Lower leg skin (tissue), 4 donors: ENCODE data around the gene PSMC3IP. TPM values are rescaled to one million over a fixed set of nuclear protein-coding genes. Genes with fewer than 3 reads are reported as not detected.

ENCODE experiments used
- DNase-seq, 2 donors: peaks; one replicate each; pipeline ENCODE4 v3.0.0-alpha.2; 2019; ENCODE audit warnings: low spot score in 2 of 2
- H3K4me3 ChIP-seq: fragments of 200-600 bp; sonication (generic); 2 replicates; pipeline ENCODE4 v1.5.1; 2017; ENCODE audit warnings: mild to moderate bottlenecking, low read depth; ENCODE audit not compliant: poor library complexity, severe bottlenecking
- CTCF ChIP-seq, 3 donors: fragments of 450-650 bp; IDR thresholded peaks; one replicate each; pipeline ENCODE4 v1.5.1; 2016; ENCODE audit warnings: antibody characterized with exemption in 3 of 3, mild to moderate bottlenecking in 3 of 3, moderate library complexity in 2 of 3
- POLR2A ChIP-seq, 2 donors: fragments of 450-650 bp; IDR thresholded peaks; one replicate each; pipeline ENCODE4 v1.6.1; 2016 to 2017; ENCODE audit warnings: antibody characterized with exemption in 2 of 2, mild to moderate bottlenecking in 1 of 2, moderate library complexity in 1 of 2
- WGBS, 2 donors: methylation state at CpG; one replicate each; pipeline ENCODE4 v1.1.5; 2018; 5-methylcytosine and 5-hydroxymethylcytosine counted together
- intact Hi-C: fragments of 100-400 bp; cut with DNase I; formaldehyde crosslinking; loops from one replicate; pipeline ENCODE4 v1.15.0; 2023; ENCODE audit warnings: low total_unique reads
- total RNA-seq, 4 donors: library from RNA; depleted of rRNA; stranded (reverse); fragments of >200 nt; gene quantifications; one replicate each; pipeline ENCODE4 v1.1.0, GENCODE V29; 2016

The PSMC3IP gene
- total RNA-seq, 4 donors from 2014 or later, result 0.67 to 3.6 (median 1.8) TPM

DNA sequence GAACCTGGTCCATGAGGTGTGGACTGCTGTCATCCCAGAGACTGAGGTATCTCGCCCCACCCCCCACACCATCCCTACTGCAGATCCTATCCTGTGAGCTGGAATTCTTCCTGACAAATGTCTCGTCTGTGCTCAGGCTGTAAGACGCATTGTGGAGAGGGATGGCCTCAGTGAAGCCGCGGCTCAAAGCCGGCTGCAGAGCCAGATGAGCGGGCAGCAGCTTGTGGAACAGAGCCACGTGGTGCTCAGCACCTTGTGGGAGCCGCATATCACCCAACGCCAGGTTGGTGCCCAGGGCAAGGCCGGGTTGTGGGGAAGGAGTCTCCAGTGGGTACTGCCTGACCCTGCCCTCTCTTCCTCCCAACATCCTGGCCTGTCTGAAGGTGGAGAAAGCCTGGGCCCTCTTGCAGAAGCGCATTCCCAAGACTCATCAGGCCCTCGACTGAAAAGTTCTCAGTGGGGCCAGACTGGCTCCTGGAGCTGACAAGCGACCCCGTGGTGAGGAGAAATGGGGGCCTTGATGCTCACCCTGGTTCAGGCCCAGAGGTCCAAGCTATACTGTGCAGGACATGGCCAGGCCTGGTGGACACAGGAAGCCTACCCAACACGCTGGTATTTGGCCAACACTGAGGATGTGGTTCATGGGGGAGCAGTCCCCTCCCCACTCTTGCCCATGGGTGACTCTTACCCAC lies 11.9 kb downstream of the PSMC3IP start:
- intact Hi-C loops, result no loop called here

GRCh38 chr17:42564815-42565522 lies 12.6 kb downstream of the PSMC3IP start:
- no peak overlapping the region for H3K4me3 ChIP-seq
- TF ChIP-seq POLR2A (IDR thresholded peaks at IDR 0.05) (no peak), CTCF (IDR thresholded peaks at IDR 0.05) (peak in 1 of 3 donors; percentile 9)
- DNase-seq, result no peak
- 89 to 90% methylated on average over 15 of the region's 15 CpGs for WGBS, 2 donors
- intact Hi-C loops, result no loop called here

More for the DNA sequence above, 11.9 kb downstream of the PSMC3IP start:
- DNase-seq, result no peak
- 92% methylated on average over 15 to 16 of the region's 16 CpGs for WGBS, 2 donors
- TF ChIP-seq CTCF (IDR thresholded peaks at IDR 0.05), result no peak
- TF ChIP-seq POLR2A (IDR thresholded peaks at IDR 0.05), result no peak
- no peak overlapping the region for H3K4me3 ChIP-seq

DNA sequence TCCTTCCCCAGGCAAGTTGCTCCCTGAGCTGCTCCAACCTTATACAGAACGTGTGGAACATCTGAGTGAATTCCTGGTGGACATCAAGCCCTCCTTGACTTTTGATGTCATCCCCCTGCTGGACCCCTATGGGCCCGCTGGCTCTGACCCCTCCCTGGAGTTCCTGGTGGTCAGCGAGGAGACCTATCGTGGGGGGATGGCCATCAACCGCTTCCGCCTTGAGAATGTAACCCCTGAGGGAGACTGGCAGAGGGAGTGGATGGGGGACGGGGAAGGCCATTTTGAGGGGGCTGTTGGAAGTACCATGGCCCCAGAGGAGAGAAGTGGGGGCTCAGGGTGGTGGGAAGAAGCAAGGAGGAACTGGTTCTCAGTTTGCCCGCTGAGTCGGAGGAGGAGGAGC lies 13.6 kb downstream of the PSMC3IP start:
- TF ChIP-seq POLR2A (IDR thresholded peaks at IDR 0.05) (no peak), CTCF (IDR thresholded peaks at IDR 0.05) (no peak)
- no peak for DNase-seq
- intact Hi-C loops, result no loop called here
- H3K4me3 ChIP-seq, result no peak overlapping the region
- WGBS, 2 donors, result 85% methylated on average over 9 of the region's 9 CpGs

DNA sequence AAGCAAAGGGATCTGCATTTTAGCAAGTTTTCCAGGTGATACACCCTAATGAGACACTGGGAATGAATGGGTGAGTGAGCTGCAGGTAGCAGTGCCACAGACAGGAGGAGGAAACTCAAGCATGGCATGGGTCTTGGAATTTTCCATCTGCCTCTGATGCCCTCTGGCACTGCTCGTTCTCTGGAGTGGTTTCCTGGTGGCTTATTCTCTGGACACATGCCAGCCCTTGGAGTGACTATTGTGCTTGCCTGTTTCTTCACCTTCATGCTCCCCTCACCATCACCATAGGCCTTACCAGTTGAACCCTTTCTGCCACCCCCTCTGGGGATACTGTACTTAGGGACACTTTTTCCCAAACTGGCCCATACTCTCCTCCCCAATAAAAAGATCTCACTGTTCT lies 14.0 kb downstream of the PSMC3IP start:
- WGBS, 2 donors, result 17 to 20% methylated on average over 1 of the region's 1 CpG
- TF ChIP-seq CTCF (IDR thresholded peaks at IDR 0.05) (no peak), POLR2A (IDR thresholded peaks at IDR 0.05) (no peak)
- intact Hi-C loops, result no loop called here
- no peak for DNase-seq
- H3K4me3 ChIP-seq, result no peak overlapping the region

DNA sequence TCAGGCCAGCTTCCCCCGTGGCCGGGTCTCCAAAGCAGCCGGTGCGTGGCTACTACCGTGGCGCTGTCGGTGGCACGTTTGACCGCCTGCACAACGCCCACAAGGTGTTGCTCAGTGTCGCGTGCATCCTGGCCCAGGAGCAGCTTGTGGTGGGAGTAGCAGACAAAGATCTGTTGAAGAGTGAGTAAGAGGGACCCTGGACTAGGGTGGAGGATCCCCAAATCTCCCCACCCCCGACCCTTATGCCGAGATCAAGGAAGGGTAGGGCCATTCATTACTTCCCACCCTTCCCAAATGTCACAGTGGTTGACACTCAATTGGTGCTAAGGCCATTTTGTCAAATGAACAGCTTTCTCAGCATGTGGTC lies 14.4 kb downstream of the PSMC3IP start:
- H3K4me3 ChIP-seq, result no peak overlapping the region
- intact Hi-C loops, result no loop called here
- 65 to 74% methylated on average over 14 of the region's 14 CpGs for WGBS, 2 donors
- no peak for DNase-seq
- TF ChIP-seq CTCF (IDR thresholded peaks at IDR 0.05) (no peak), POLR2A (IDR thresholded peaks at IDR 0.05) (no peak)
